ENCODE measurements around the gene TRIL.

The TRIL gene, protein sequence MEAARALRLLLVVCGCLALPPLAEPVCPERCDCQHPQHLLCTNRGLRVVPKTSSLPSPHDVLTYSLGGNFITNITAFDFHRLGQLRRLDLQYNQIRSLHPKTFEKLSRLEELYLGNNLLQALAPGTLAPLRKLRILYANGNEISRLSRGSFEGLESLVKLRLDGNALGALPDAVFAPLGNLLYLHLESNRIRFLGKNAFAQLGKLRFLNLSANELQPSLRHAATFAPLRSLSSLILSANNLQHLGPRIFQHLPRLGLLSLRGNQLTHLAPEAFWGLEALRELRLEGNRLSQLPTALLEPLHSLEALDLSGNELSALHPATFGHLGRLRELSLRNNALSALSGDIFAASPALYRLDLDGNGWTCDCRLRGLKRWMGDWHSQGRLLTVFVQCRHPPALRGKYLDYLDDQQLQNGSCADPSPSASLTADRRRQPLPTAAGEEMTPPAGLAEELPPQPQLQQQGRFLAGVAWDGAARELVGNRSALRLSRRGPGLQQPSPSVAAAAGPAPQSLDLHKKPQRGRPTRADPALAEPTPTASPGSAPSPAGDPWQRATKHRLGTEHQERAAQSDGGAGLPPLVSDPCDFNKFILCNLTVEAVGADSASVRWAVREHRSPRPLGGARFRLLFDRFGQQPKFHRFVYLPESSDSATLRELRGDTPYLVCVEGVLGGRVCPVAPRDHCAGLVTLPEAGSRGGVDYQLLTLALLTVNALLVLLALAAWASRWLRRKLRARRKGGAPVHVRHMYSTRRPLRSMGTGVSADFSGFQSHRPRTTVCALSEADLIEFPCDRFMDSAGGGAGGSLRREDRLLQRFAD

GRCh38 chr7:28958235-28958979 lies at the start of gene TRIL:
Gene TRIL, minus strand, starts transcription at chr7:28958330. Its CDS starts 284 bp downstream, at chr7:28958046.
- DNase-seq, result no peak

DNA sequence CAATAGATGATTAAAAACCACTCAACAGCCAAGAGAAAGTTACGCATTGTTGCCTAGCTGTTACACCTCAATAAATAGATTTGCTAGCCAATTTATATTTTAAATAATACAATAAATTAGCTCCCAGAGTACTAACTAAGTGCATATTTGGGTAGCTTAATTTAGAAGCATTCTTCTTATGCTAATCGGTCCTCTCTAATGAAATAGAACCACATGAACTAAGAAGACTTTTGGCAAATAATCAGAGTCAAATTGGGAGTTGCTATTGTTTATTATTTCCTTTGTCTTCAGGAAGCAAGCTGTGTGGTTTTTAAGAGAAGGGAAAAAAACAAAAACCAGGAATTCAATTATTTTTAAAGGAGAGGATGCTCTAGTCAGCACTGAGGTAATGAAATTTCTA lies 49.0 kb upstream of the TRIL start:
- no peak for DNase-seq

DNA sequence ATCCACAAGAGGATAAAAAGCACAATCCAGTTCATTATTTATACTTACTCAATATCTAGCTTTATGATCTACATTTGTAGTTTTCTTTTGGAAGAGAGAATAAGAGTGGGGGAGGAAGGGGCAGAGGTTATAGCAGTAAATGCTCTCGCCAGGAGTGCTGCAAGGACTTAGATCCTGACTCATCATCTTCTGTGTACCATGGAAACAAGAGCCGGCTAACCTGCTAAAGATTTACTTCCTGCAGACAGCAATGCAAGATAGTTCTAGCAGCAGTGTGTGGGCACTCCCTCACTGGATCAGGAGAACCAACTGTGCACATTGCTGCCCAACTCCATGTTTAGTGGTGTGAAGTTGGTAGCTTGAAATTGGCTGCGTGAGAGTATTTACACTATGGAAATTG lies 47.7 kb upstream of the TRIL start:
- no peak for DNase-seq

- no peak for DNase-seq
Observed at GRCh38 chr7:29005406-29005805, 47.3 kb upstream of the TRIL start.

GRCh38 chr7:29003703-29004102 lies 45.6 kb upstream of the TRIL start:
- no peak for DNase-seq

- DNase-seq, result no peak
Observed at GRCh38 chr7:29000717-29001076, 42.6 kb upstream of the TRIL start.

GRCh38 chr7:28999895-29000716 lies 42.0 kb upstream of the TRIL start:
- no peak for DNase-seq

DNA sequence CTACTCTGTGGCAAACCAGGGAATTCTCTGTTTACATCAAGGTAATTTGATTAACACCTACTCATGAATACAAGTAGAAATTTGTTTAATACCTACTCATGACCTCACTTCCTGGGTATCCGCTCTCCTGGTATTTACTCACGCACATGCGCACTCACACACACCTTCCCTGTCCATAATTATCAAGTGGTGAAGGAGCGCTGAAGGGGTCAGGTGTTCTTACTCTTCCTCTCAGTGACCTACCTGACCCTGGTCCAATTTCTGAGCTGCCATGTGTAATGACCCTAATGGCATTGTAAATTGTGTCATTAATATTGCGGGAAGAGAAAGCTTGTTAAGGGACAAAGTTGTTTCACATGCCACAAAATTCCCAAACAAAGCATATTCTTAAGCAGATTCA lies 41.3 kb upstream of the TRIL start:
- no peak for DNase-seq

GRCh38 chr7:28998105-28998504 lies 40.0 kb upstream of the TRIL start:
- DNase-seq, result no peak

DNA sequence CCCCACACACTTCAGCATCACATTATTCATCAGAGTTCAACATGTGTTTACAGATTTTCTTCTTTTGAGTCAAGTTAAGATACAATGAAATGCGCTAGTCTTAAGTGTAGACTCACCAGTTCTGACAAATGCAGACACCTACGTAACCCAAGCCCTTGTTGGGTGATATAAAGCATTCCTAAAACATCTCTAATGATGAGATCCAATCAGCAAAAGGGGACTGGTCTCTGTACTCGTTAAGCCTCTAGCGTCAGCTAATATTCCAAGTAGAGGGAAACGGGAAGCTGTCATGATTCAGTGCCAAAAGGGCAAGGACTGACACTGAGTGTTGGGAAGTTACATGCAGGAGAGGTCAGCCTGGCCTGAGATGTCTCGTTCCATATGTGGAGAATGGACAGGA lies 38.7 kb upstream of the TRIL start:
- DNase-seq, result no peak

DNA sequence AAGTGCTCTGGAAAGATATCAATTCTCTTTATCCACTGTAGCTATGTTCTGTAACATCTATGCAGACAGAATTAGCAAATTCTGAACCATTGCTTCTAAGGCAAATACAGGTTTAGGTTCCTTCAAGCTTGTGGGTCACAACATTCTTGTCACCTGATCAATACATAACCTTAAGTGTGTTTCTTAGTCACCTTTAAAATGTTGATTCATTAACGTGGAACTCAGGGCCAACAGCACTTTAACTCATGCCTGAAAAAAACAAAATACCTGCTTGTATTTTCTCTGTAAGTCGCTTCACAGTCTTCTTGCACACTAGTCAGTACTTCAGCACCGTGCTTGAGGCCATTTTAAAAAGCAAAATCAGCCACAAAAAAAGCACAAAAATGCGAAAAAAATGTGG lies 35.2 kb upstream of the TRIL start:
- DNase-seq, result no peak

DNA sequence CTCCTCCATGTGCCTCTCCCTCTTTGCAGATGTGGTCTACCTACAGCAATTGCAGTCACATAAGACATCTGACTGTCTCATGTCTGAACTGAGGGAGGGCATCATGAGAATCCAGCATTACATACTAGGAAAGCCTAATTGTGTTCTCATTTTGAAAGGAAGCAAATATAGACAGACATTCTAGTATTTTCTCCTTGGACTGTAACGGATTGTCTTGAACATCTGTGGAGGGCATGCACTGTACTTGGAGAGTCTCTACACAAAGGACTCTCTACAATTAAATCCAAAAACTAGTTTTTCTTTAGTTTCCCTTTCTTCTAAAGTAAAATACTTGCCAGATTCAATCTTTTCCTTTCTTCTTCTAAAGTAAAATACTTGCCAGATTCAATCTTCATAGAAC lies 34.7 kb upstream of the TRIL start:
- no peak for DNase-seq

DNA sequence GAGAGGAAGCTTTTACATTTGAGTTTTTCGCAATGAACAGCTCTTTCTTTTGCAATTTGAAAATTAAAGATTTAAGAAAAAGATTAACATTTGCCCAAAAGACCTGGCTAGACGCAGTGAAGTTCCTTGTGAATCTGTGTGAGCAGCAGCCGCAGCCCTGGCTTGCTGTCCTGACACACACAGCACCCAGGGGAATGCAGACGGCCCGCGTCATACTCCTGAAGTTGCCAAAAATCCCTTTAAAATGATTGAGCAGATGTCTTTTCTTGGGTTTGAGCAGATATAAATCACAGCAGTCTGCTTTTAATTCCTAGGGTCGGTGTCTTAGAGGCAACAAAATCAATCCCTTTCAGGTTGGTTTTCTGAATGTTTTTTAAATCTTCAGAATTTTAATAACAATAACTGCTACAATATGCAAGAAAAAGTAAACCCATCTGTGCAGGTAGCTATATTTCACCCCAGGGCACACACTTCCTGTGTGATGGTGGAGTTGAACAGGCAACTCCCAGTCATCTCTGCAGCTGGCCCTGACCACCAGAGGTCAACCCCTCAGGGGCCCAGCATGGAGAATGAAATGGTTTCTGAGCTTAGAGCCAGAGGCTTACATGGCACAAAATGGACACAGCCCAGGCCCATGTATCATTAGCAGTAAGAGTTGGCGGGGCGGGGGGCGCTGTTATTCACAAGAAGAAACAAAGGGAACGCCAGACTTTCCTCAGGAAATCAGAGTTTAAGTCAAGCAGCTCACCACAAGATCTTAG lies 32.2 kb upstream of the TRIL start:
- DNase-seq, result no peak

- no peak for DNase-seq
Observed at GRCh38 chr7:28989211-28989980, 31.3 kb upstream of the TRIL start.

- DNase-seq, result no peak
Observed at GRCh38 chr7:28988810-28989209, 30.7 kb upstream of the TRIL start.

DNA sequence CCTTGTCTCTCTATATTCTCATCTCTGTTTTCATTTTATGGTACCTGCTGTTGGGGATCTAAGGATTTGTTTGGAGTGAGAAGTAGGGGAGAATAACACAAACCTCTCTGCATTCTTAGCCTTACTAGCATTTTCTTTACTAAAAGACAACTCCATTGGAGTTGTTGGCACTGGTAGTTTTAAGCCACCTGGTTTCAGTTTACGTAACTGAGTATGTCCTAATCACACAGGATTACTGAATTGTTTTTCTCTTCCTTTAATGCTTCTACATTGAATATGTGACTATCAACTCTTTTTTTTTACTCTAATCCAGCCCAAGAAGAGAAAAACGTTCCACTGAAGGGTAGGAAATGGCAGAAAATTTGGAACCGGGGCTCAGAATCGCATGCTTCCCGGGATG lies 30.0 kb upstream of the TRIL start:
- DNase-seq, result no peak

DNA sequence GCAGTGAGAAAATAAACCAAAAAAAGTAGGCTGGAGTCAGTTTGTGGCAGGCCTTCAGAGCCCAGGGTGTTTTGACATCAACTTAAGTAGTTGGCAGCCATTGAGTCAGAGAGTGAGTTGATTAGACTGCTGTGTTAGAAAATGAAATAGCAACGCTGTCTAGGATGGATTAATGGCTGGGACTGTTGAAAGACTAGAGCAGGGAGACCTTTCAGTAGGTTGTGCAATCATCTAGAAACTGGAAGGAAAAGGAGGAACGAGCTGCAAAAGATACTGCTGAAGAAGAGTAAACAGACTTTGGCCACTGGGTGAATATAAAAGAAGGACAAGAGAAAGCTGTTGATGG lies 28.6 kb upstream of the TRIL start:
- DNase-seq, result no peak

- DNase-seq, result no peak
Observed at GRCh38 chr7:28986028-28986764, 28.1 kb upstream of the TRIL start.

GRCh38 chr7:28984631-28985030 lies 26.5 kb upstream of the TRIL start:
- no peak for DNase-seq

DNA sequence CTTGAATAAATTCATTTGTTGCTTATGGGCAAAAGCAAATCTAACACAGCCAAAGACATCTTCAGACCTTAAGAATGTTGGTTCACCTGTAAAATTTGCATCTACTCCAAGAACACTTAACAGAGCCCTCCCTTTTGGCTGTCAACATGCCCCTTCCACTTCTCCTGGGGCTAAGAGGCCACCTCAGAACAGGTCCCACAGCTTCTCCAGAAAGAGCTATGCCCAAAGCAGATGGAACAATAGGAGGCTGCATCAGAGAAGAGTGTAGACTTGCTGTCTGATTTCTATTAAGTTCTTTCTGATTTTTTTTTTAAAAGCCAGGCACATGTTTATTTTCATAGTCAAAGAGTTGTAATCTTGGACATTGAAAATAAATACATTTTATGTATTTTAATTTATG lies 26.1 kb upstream of the TRIL start:
- DNase-seq, result no peak
